Osteocyte (in vitro differentiated cells): ENCODE measurements around the gene SOCS6. TPM values are rescaled to one million over a fixed set of nuclear protein-coding genes. Genes with fewer than 3 reads are reported as not detected.
"Not testable (repeated sequence)": the region's sequence is repeated elsewhere in the genome, so short reads cannot be mapped to it uniquely, and the experiment has no call there.

Experiments used
- DNase-seq: peaks from one replicate; pipeline ENCODE4 v3.0.0; 2021; ENCODE audit warnings: mixed read lengths; ENCODE audit not compliant: unreplicated experiment; ENCODE audit errors: extremely low spot score
- H3K27ac Mint-ChIP-seq: one replicate; pipeline ENCODE4 v1.8.0; 2021; ENCODE audit warnings: mild to moderate bottlenecking, mixed read lengths; ENCODE audit not compliant: unreplicated experiment
- H3K27me3 Mint-ChIP-seq: one replicate; pipeline ENCODE4 v1.8.0; 2021; ENCODE audit warnings: mixed read lengths; ENCODE audit not compliant: unreplicated experiment
- H3K36me3 Mint-ChIP-seq: one replicate; pipeline ENCODE4 v1.8.0; 2021; ENCODE audit warnings: mixed read lengths; ENCODE audit not compliant: unreplicated experiment
- H3K4me1 Mint-ChIP-seq: one replicate; pipeline ENCODE4 v1.8.0; 2021; ENCODE audit warnings: mixed read lengths; ENCODE audit not compliant: unreplicated experiment
- H3K4me3 Mint-ChIP-seq: one replicate; pipeline ENCODE4 v1.8.0; 2021; ENCODE audit warnings: mild to moderate bottlenecking, moderate library complexity, mixed read lengths; ENCODE audit not compliant: unreplicated experiment
- H3K9me3 Mint-ChIP-seq: one replicate; pipeline ENCODE4 v1.8.0; 2021; ENCODE audit warnings: mixed read lengths; ENCODE audit not compliant: unreplicated experiment
- CTCF ChIP-seq: fragments of 200-600 bp; sonication (generic); IDR thresholded peaks from 2 replicates; pipeline ENCODE4 v1.5.0; 2021; ENCODE audit warnings: antibody characterized with exemption, mild to moderate bottlenecking, moderate library complexity
- total RNA-seq: library from RNA; stranded (reverse); gene quantifications from 2 replicates; pipeline ENCODE4 v1.2.1, GENCODE V29; 2021

Gene SOCS6
- total RNA-seq, 1 donor from 2014 or later: 19.4 TPM

- Mint-ChIP-seq H3K36me3 (peaks cover 20% of the 10 kb centered on the region), H3K27ac (peak overlapping the region; percentile 77), H3K9me3 (peaks cover 6% of the 10 kb centered on the region), H3K4me1 (peaks cover 18% of the 10 kb centered on the region), H3K4me3 (no peak overlapping the region), H3K27me3 (no peaks in the 10 kb centered on the region)
- TF ChIP-seq CTCF: no peak
- no peak for DNase-seq
Measured at GRCh38 chr18:70337139-70337972, 48.5 kb downstream of the SOCS6 start.

- H3K4me1 Mint-ChIP-seq: peaks cover 15% of the 10 kb centered on the region
- no peak overlapping the region for H3K27ac Mint-ChIP-seq
- peaks cover 6% of the 10 kb centered on the region for H3K9me3 Mint-ChIP-seq
- TF ChIP-seq CTCF: no peak
- no peak for DNase-seq
- peaks cover 11% of the 10 kb centered on the region for H3K36me3 Mint-ChIP-seq
- H3K4me3 Mint-ChIP-seq: no peak overlapping the region
- H3K27me3 Mint-ChIP-seq: no peaks in the 10 kb centered on the region
Measured at GRCh38 chr18:70338890-70339289, 50.0 kb downstream of the SOCS6 start.

- peaks cover 15% of the 10 kb centered on the region for H3K4me1 Mint-ChIP-seq
- peaks cover 2% of the 10 kb centered on the region for H3K9me3 Mint-ChIP-seq
- no peak for TF ChIP-seq CTCF
- H3K27me3 Mint-ChIP-seq: no peaks in the 10 kb centered on the region
- H3K27ac Mint-ChIP-seq: no peak overlapping the region
- no peak for DNase-seq
- peaks cover 15% of the 10 kb centered on the region for H3K36me3 Mint-ChIP-seq
- H3K4me3 Mint-ChIP-seq: no peak overlapping the region
Measured at GRCh38 chr18:70339915-70340314, 51.1 kb downstream of the SOCS6 start.

- H3K27ac Mint-ChIP-seq, H3K9me3 Mint-ChIP-seq, H3K4me3 Mint-ChIP-seq, DNase-seq, H3K27me3 Mint-ChIP-seq, H3K4me1 Mint-ChIP-seq: not testable (repeated sequence)
- peaks cover 47% of the 10 kb centered on the region for H3K36me3 Mint-ChIP-seq
Measured at GRCh38 chr18:70348481-70348880, 59.6 kb downstream of the SOCS6 start.

GRCh38 chr18:70349316-70349715 is 60.5 kb downstream of the SOCS6 start:
- Mint-ChIP-seq H3K4me1 (no peaks in the 10 kb centered on the region), H3K36me3 (peaks cover 49% of the 10 kb centered on the region), H3K9me3 (peaks cover 14% of the 10 kb centered on the region), H3K27me3 (no peaks in the 10 kb centered on the region), H3K27ac (no peak overlapping the region), H3K4me3 (no peak overlapping the region)
- TF ChIP-seq CTCF: no peak
- DNase-seq: no peak
